Stimulated activated naive CD8-positive, alpha-beta T cell treated with anti-CD3 and anti-CD28 coated beads, Interleukin-15, Interleukin-2, amounts not matched to agents 100 ng/mL and 50 ng/mL, for 24 hours (primary cell): ENCODE measurements around the gene CAMSAP2.

Experiments
- H3K27ac Mint-ChIP-seq: one replicate; pipeline ENCODE4 v1.8.0; 2021; ENCODE audit warnings: mild to moderate bottlenecking, mixed read lengths
- H3K27me3 Mint-ChIP-seq: one replicate; pipeline ENCODE4 v1.8.0; 2021; ENCODE audit warnings: mixed read lengths
- H3K36me3 Mint-ChIP-seq: one replicate; pipeline ENCODE4 v1.8.0; 2021; ENCODE audit warnings: low read depth, mixed read lengths
- H3K4me1 Mint-ChIP-seq: one replicate; pipeline ENCODE4 v1.8.0; 2021; ENCODE audit warnings: low read depth, mixed read lengths
- H3K4me3 Mint-ChIP-seq: one replicate; pipeline ENCODE4 v1.8.0; 2021; ENCODE audit warnings: mild to moderate bottlenecking, mixed read lengths
- H3K9me3 Mint-ChIP-seq: one replicate; pipeline ENCODE4 v1.8.0; 2021; ENCODE audit warnings: mixed read lengths

CAMSAP2 gene

DNA sequence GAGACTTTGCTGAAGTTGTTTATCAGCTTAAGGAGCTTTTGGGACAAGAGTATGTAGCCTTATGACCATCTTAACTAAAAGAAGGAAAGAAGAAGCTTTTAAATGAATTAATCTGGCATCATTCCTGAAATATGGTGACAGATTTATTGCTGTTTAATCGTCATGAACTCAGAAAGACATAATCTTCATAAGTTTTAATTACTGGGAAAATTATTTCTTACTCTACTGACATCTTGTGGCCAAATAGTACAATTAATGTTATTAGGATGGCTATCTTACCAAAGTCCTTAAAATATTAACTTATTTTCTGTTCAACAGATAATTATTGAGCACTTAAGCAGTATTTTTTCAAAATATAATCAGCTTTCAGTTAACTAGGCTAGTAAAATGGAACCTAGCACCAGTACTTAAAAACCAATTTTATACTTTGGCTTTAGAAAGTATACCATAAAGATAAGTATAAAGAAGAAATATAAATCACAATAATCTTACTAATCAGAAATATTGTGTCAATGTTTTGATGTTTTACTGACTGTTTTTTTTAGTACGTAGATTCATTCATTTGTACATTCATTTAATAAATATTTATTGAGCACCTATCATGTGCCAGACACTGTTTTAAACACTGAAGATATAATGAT, 99.4 kb downstream of the CAMSAP2 start:
- Mint-ChIP-seq H3K36me3 (no peaks in the 10 kb centered on the region), H3K4me3 (no peak overlapping the region), H3K9me3 (peaks cover 4% of the 10 kb centered on the region), H3K4me1 (no peaks in the 10 kb centered on the region), H3K27ac (no peak overlapping the region), H3K27me3 (no peaks in the 10 kb centered on the region)

- H3K4me1 Mint-ChIP-seq, result no peaks in the 10 kb centered on the region
- H3K27me3 Mint-ChIP-seq, result no peaks in the 10 kb centered on the region
- peaks cover 4% of the 10 kb centered on the region for H3K9me3 Mint-ChIP-seq
- H3K36me3 Mint-ChIP-seq, result no peaks in the 10 kb centered on the region
- H3K27ac Mint-ChIP-seq, result no peak overlapping the region
- no peak overlapping the region for H3K4me3 Mint-ChIP-seq
Measured at GRCh38 chr1:200838676-200839445, 100.2 kb downstream of the CAMSAP2 start.

DNA sequence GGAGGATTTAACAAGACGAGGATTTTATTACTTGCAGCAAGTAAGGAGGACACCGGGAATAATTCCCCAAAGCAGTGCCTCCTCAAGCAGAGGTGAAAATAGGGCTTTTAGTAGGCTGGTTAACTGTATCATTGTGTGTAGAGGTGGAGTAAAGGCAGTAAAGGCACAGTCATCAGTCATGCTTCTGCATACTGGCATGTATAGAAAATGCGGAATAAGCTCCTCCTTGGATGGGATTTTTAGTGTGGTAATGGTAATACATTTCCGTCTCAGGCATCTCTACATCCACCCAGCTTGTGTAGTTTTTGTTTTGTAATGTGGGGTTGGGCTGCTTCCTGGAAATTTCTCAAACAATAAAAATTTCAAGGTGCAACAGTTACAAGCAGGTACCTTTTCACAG, 106.7 kb downstream of the CAMSAP2 start:
- no peaks in the 10 kb centered on the region for H3K4me1 Mint-ChIP-seq

GRCh38 chr1:200846398-200846797, 107.7 kb downstream of the CAMSAP2 start:
- Mint-ChIP-seq H3K9me3 (no peaks in the 10 kb centered on the region), H3K27me3 (no peaks in the 10 kb centered on the region), H3K27ac (no peak overlapping the region)

More for the DNA sequence above, 106.7 kb downstream of the CAMSAP2 start:
- Mint-ChIP-seq H3K27me3 (no peaks in the 10 kb centered on the region), H3K4me3 (no peak overlapping the region), H3K36me3 (peaks cover 11% of the 10 kb centered on the region), H3K27ac (no peak overlapping the region), H3K9me3 (no peaks in the 10 kb centered on the region)

GRCh38 chr1:200849430-200849829, 110.7 kb downstream of the CAMSAP2 start:
- Mint-ChIP-seq H3K36me3 (peaks cover 11% of the 10 kb centered on the region), H3K27ac (no peak overlapping the region), H3K4me3 (no peak overlapping the region), H3K4me1 (no peaks in the 10 kb centered on the region), H3K9me3 (no peaks in the 10 kb centered on the region), H3K27me3 (no peaks in the 10 kb centered on the region)

More at GRCh38 chr1:200846398-200846797, 107.7 kb downstream of the CAMSAP2 start:
- H3K4me3 Mint-ChIP-seq, result no peak overlapping the region
- no peaks in the 10 kb centered on the region for H3K4me1 Mint-ChIP-seq
- H3K36me3 Mint-ChIP-seq, result peaks cover 11% of the 10 kb centered on the region

GRCh38 chr1:200850554-200850953, 111.9 kb downstream of the CAMSAP2 start:
- H3K27me3 Mint-ChIP-seq, result no peaks in the 10 kb centered on the region
- no peaks in the 10 kb centered on the region for H3K9me3 Mint-ChIP-seq
- H3K4me1 Mint-ChIP-seq, result no peaks in the 10 kb centered on the region
- H3K36me3 Mint-ChIP-seq, result peaks cover 11% of the 10 kb centered on the region
- H3K4me3 Mint-ChIP-seq, result no peak overlapping the region
- H3K27ac Mint-ChIP-seq, result no peak overlapping the region

DNA sequence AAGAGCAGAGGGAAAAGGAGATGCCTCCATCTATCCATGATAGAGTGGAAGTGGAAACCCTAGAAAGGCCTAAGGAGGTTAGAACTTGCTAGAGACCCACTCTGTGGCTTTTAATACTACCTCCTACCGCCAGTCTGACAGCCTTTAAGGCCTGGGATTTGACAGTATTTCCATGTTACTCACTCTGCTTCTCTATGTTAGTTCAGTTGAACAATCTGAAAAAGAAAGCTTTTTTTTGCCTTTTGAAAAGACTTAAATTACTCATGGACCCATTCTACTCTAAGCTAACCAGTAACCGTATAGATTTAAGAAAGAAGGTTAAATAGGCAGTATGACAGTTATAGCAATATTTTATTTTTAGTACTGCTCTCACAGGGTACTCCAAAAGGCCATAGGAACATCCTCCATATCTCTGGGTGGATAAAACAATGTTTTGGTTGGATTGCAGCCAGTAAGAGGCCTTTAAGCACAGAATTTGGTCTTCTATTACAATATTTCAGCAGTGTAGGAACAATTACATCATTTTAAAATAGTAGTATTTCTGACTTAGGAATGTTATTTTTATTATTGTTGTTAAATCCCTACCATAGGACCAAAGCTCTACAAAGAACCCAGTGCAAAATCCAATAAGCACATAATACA, 118.1 kb downstream of the CAMSAP2 start:
- H3K27ac Mint-ChIP-seq, result no peak overlapping the region
- no peaks in the 10 kb centered on the region for H3K27me3 Mint-ChIP-seq
- no peaks in the 10 kb centered on the region for H3K9me3 Mint-ChIP-seq
- no peak overlapping the region for H3K4me3 Mint-ChIP-seq
- H3K36me3 Mint-ChIP-seq, result peaks cover 5% of the 10 kb centered on the region
- peaks cover 6% of the 10 kb centered on the region for H3K4me1 Mint-ChIP-seq

GRCh38 chr1:200857804-200858203, 119.1 kb downstream of the CAMSAP2 start:
- Mint-ChIP-seq H3K4me3 (no peak overlapping the region), H3K27me3 (no peaks in the 10 kb centered on the region), H3K4me1 (peaks cover 16% of the 10 kb centered on the region), H3K9me3 (no peaks in the 10 kb centered on the region), H3K36me3 (peaks cover 5% of the 10 kb centered on the region), H3K27ac (no peak overlapping the region)

DNA sequence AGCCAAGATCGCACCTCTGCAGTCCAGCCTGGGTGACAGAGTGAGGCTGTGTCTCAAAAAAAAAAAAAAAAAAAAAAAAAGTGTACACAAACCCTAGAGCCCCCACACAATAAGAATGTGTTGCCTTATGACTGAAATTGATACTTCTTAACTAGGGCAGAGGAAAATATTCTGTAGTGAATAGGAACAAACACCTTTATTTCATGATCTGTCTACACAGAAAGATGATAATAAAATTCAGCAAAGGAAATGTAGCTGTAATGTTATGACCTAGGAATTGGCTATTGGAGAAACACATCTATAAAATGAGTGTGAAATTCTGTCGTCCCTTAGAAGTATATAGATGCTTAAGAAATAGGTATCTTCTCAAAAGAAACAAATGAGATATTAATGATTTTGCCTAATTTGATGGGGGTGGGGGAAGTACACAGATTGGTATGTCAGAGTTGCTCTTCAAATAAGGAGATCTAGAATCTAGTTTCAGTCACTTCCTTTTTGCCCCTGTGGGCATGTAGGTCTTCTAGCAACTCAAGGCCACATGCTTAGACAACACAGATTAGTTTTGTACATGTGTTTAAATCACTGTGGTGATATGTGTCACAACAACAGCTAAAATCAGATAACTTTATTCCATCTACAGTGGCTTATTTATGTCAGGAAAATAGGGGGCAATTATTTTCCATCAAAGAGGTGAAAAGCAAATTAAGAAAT, 123.4 kb downstream of the CAMSAP2 start:
- H3K27ac Mint-ChIP-seq, result peak overlapping the region; percentile 38
- H3K4me1 Mint-ChIP-seq, result peaks cover 32% of the 10 kb centered on the region
- peaks cover 4% of the 10 kb centered on the region for H3K27me3 Mint-ChIP-seq
- H3K36me3 Mint-ChIP-seq, result no peaks in the 10 kb centered on the region
- no peak overlapping the region for H3K4me3 Mint-ChIP-seq
- no peaks in the 10 kb centered on the region for H3K9me3 Mint-ChIP-seq

DNA sequence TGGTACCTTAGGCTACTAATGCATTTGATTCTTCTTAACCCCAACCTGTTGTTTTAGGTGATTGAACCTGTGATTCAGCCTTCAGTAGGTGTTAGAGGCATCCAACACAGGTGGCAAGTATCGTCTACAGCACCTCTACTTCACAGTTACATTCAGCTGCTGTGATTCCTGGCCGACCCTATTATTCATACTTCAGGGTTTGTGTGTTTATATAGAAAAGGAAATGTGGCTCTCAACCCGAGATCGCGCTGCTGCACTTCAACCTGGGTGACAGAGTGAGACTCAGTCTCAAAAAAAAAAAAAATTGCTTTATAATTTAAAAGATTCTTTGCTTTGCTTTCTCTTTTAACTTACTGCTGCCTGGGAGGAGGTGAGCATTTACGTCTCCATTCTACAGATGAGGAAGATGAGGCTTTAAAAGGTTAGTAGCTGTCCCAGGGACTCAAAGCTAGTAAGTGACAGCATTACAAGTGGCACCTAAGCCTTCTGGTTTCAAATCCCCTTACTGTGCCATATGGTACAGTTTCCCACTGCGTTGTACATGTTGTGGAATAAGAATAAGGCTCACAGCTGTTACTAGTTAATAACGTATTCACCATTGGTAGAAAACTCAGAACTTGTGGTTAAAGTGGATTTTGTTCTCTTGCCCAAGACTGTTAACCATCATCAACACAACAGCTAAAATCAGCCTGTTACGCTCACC, 124.2 kb downstream of the CAMSAP2 start:
- H3K4me3 Mint-ChIP-seq, result no peak overlapping the region
- no peak overlapping the region for H3K27ac Mint-ChIP-seq
- no peaks in the 10 kb centered on the region for H3K9me3 Mint-ChIP-seq
- peaks cover 10% of the 10 kb centered on the region for H3K27me3 Mint-ChIP-seq
- H3K4me1 Mint-ChIP-seq, result peaks cover 40% of the 10 kb centered on the region
- H3K36me3 Mint-ChIP-seq, result no peaks in the 10 kb centered on the region

DNA sequence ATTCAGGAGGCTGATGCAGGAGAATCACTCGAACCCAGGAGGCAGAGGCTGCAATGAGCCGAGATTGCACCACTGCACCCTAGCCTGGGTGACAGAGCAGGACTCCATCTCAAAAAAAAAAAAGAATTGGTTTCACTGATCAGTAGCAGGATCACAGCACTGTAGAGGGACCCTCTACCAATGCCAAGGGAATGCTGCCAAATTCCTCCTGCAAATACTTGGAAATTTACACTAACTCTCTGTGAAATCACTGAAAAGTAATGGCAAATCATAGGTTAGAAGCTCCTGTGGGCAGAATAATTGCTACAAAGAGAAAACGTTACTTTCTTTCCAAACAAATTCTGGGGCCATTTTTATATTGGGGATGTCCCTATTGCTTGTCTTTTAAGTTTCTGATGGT, 127.4 kb downstream of the CAMSAP2 start:
- Mint-ChIP-seq H3K36me3 (no peaks in the 10 kb centered on the region), H3K9me3 (no peaks in the 10 kb centered on the region), H3K4me1 (peaks cover 54% of the 10 kb centered on the region), H3K27ac (no peak overlapping the region), H3K4me3 (no peak overlapping the region), H3K27me3 (peaks cover 26% of the 10 kb centered on the region)

GRCh38 chr1:200866521-200866920, 127.8 kb downstream of the CAMSAP2 start:
- Mint-ChIP-seq H3K27me3 (peaks cover 30% of the 10 kb centered on the region), H3K9me3 (no peaks in the 10 kb centered on the region), H3K27ac (peak overlapping the region; percentile 31), H3K4me1 (peaks cover 54% of the 10 kb centered on the region), H3K4me3 (no peak overlapping the region), H3K36me3 (no peaks in the 10 kb centered on the region)

GRCh38 chr1:200867018-200867811, 128.5 kb downstream of the CAMSAP2 start:
- no peaks in the 10 kb centered on the region for H3K9me3 Mint-ChIP-seq
- H3K4me3 Mint-ChIP-seq, result no peak overlapping the region
- H3K27ac Mint-ChIP-seq, result peak overlapping the region; percentile 34
- no peaks in the 10 kb centered on the region for H3K36me3 Mint-ChIP-seq
- H3K27me3 Mint-ChIP-seq, result peaks cover 37% of the 10 kb centered on the region
- peaks cover 56% of the 10 kb centered on the region for H3K4me1 Mint-ChIP-seq

GRCh38 chr1:200869376-200869752, 130.7 kb downstream of the CAMSAP2 start:
- peaks cover 56% of the 10 kb centered on the region for H3K4me1 Mint-ChIP-seq
- no peak overlapping the region for H3K27ac Mint-ChIP-seq
- H3K4me3 Mint-ChIP-seq, result no peak overlapping the region
- H3K36me3 Mint-ChIP-seq, result no peaks in the 10 kb centered on the region
- H3K27me3 Mint-ChIP-seq, result peaks cover 46% of the 10 kb centered on the region
- H3K9me3 Mint-ChIP-seq, result no peaks in the 10 kb centered on the region
